ENCODE data around the gene ABCC1.

Gene ABCC1

GRCh38 chr16:16022683-16023064 lies 73.3 kb downstream of the ABCC1 start:
- DNase-seq = no peak

DNA sequence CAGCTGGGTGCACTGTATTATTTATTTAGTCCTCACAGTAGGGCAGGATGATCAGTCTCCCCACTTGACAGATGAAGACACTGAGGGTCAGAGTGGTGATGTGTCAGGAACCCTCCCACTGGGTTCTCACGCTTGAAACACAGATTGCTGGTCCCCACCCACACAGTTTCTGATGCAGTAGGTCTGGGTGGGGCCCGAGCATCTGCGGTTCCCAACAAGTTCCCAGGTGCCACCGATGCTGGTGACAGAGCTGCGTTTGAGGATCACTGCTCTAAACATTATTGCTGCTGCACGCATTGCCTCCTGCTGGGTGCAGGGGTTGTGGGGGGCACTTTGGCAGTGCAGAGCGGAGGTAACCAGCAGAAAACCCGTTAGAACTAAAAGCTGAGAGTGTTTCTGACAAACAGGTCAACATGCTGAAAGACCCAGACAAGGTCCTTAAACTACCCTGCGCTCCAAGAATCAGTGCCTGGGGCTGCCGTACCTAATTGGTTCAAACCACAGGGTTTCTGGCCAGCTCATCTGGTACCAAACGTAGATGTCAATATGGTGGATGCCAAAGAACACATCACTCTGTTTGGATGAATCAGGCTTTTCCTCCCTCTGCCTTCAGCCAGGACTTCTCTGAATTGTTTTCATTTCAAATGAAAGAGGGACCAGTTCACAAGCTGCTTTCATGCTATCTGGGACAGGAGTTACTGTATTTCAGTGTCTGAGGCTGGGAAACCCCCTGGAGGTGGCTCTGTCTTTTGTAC lies 76.0 kb downstream of the ABCC1 start:
- DNase-seq = no peak

GRCh38 chr16:16027728-16028310 lies 78.4 kb downstream of the ABCC1 start:
- no peak for DNase-seq

GRCh38 chr16:16028311-16028999 lies 79.0 kb downstream of the ABCC1 start:
- no peak for DNase-seq

GRCh38 chr16:16029431-16030011 lies 80.1 kb downstream of the ABCC1 start:
- DNase-seq = no peak

DNA sequence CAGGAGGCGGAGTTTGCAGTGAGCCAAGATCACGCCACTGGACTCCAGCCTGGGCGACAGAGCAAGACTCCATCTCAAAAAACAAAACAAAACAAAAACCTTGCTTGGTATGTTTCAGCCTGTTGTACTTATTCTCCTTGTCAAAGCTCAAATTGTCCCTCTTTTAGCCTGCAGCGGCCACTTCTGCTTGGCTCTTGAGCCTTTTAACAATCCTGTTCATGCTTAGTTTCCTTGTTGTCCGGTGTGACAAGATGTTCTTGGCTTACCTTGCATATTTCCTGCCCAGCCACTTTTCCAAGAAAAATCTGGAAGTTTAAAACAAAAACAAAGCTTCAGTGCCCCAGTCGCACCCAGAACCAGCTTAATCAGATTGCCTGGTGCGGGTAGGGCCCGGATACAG lies 81.0 kb downstream of the ABCC1 start:
- DNase-seq = no peak

GRCh38 chr16:16031401-16031800 lies 82.0 kb downstream of the ABCC1 start:
- DNase-seq = no peak

GRCh38 chr16:16032271-16032979 lies 83.0 kb downstream of the ABCC1 start:
- no peak for DNase-seq

DNA sequence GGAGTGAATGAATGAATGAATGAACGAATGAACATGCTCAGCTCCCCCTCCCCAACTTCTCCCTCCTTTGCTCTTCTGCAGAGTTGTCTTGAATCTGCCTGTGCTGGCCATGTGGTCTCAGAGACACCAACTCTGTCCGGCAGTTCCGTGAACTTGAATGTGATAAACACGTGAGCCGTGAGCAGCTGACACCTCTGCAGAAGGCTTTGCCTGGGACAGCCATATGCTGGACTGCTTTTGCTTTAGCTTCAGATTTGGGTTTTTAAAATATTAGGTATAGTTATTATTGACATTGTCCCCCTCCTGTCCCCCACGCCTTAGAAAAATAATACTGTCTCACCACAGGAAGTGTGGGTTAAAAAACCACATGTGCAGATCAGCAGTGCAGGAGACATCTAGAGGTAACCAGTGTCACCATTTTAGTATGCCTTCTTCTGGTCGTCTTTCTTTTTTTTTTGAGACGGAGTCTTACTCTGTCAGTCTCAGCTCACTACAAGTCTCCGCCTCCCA lies 83.8 kb downstream of the ABCC1 start:
- DNase-seq = no peak

DNA sequence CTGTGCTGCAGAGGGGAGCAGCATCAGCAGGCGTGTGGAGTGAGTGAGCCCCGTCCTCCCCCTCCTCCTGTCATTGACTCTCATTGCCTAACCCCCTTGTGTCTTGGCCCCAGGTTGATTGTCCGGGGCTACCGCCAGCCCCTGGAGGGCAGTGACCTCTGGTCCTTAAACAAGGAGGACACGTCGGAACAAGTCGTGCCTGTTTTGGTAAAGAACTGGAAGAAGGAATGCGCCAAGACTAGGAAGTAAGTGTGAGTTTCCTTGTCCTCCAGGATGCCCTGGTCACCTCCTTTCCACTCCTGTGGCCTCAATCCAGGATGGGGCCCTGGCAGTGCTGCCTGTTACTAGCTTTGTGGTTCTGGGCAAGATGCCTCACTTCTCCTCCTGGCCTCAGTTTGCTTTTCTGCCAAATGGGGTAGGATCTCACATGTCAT lies 87.0 kb downstream of the ABCC1 start:
- no peak for DNase-seq

- no peak for DNase-seq
Observed at GRCh38 chr16:16037521-16037920, 88.1 kb downstream of the ABCC1 start.

DNA sequence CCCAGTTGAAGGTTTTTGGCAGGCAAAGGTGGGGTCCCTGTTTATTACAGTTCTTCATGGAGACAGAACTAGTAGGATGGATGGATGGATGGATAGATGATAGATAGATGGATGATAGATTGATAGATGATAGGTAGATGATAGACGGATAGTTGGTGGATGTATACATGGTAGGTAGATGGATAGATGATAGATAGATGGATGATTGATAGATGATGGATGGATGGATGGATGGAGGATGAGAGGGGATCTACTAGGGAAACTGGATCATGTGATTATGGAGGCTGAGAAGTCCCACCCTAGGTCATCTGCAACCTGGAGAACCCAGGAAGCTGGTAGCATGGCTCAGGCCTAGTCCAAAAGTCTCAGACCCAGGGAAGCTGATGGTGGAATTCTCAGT lies 88.6 kb downstream of the ABCC1 start:
- DNase-seq = no peak

GRCh38 chr16:16038950-16039349 lies 89.5 kb downstream of the ABCC1 start:
- no peak for DNase-seq

- no peak for DNase-seq
Observed at GRCh38 chr16:16041196-16041892, 91.9 kb downstream of the ABCC1 start.

DNA sequence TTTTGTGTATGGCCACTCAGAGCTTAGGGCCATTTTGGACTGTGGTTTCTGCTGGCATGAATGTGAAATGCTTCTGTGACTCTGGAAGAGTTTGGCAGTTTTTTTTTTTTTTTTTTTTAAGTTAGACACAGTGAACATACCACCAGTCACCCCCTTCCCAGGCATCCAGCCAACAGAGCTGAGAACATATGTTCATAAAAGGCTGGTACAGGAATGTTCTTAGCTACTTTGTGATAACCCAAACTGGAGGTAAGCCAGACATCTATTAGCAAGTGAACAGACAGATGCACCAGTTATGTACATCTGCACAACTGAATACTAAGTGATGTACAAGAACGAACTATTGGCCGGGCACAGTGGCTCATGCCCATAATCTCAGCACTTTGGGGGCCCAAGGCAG lies 92.7 kb downstream of the ABCC1 start:
- no peak for DNase-seq

- no peak for DNase-seq
Observed at GRCh38 chr16:16045296-16045695, 95.9 kb downstream of the ABCC1 start.

DNA sequence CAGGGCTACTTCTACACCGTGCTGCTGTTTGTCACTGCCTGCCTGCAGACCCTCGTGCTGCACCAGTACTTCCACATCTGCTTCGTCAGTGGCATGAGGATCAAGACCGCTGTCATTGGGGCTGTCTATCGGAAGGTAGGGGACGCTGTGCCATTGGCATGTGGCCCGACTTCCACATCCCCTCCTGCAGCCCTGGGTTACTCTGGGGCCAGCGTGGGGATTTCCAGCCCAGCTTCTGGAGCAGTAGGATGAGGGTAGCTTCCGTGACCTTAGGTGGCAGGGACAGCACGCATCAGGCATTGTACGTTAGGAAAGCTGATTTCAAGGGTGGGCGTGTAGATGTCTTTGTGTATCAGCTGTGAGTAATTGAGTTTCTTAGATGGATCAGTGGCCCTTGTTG lies 96.5 kb downstream of the ABCC1 start:
- DNase-seq = no peak

- DNase-seq = no peak
Observed at GRCh38 chr16:16047761-16048160, 98.3 kb downstream of the ABCC1 start.

DNA sequence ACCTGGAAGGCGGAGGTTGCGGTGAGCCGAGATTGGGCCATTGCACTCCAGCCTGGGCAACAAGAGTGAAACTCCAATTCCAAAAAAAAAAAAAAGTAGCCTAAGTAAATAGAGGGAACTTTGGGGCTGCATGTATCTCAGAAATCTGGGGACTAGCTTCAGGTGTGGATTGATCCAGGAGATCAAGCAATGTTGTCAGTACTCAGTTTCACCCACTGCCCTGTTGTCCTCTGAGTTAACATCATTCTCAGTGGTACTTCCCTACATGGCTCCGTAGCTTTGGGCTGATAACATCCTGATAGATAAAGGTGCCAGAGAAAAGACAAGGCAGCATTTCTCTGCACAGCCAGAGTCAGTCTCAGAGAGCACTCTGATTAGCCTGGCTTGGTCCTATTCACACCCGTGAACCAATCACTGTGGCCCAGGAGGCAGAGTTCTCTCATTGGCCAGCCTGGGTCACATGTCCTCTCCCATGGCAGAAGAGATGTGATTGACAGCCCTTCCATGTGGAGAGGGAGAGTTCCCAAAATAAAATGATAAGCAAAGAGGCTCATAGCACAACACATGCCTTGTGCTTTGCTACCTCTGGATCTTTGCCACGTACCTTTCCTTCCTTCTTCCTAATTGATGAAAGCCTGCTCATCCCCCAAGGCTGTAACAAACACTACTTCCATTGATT lies 99.6 kb downstream of the ABCC1 start:
- DNase-seq = no peak

GRCh38 chr16:16050106-16050505 lies 100.7 kb downstream of the ABCC1 start:
- no peak for DNase-seq

GRCh38 chr16:16051132-16051531 lies 101.7 kb downstream of the ABCC1 start:
- DNase-seq = no peak

DNA sequence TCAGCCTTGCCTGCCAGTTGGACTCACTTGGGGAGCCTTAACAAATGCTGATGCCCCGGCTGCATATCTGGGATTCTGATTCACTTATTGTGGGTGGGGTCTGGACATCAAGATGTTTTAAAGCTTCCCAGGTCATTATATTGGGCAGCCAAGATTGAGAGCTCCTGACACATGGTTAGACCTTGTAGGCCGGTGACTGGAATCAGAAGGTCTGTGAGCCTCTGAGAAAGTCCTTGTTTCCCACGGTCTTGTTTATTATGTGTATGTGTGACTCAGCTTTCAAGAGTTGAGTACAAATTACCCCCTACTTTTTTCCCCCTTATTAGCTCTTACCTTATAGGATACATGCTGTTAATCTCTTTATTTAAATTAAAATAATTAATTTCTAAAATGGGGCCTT lies 103.5 kb downstream of the ABCC1 start:
- DNase-seq = no peak

Measured in SW 1271 (cell line).